Astrocyte of the spinal cord (primary cell): Measurements from ENCODE around the gene PXMP2.

Experiments used
- DNase-seq: peaks from one replicate; pipeline ENCODE4 v3.0.0; 2011; ENCODE audit warnings: low read depth, low spot score
- H3K4me3 ChIP-seq: 2 replicates; pipeline ENCODE4 v1.5.1; 2011; ENCODE audit warnings: low read depth, mild to moderate bottlenecking, low read length, moderate library complexity
- in situ Hi-C: cut with HindIII; loops from 2 replicates; pipeline ENCODE4 v1.10.0; 2017; ENCODE audit warnings: low sequenced_read_pairs
- TF ChIP-seq, protein P1 (sequence below): IDR thresholded peaks from 2 replicates; pipeline ENCODE4 v1.5.1; 2012; ENCODE audit warnings: low read depth, mild to moderate bottlenecking, low read length, inconsistent platforms

The PXMP2 gene

DNA sequence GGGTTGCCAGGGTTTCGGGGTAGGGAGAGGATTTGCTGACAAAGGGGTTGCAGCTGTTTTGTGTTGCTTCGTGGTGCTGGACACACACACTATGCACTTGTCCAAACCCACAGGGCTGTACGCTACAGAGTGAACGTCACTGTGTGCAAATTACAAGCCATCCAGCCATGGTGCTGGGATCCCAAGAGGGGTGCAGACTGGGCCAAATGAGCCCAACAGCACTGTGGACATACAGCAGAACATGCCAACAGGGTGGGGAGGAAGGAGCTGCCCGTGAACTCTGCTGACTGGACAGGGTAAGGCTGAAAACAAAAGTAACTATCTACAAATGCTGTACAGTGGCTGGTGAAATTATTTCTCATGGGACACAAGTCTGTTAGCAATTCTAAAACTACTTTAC, 25.4 kb upstream of the PXMP2 start:
- TF ChIP-seq, protein P1, sequence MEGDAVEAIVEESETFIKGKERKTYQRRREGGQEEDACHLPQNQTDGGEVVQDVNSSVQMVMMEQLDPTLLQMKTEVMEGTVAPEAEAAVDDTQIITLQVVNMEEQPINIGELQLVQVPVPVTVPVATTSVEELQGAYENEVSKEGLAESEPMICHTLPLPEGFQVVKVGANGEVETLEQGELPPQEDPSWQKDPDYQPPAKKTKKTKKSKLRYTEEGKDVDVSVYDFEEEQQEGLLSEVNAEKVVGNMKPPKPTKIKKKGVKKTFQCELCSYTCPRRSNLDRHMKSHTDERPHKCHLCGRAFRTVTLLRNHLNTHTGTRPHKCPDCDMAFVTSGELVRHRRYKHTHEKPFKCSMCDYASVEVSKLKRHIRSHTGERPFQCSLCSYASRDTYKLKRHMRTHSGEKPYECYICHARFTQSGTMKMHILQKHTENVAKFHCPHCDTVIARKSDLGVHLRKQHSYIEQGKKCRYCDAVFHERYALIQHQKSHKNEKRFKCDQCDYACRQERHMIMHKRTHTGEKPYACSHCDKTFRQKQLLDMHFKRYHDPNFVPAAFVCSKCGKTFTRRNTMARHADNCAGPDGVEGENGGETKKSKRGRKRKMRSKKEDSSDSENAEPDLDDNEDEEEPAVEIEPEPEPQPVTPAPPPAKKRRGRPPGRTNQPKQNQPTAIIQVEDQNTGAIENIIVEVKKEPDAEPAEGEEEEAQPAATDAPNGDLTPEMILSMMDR: no peak
- no peak overlapping the region for H3K4me3 ChIP-seq
- in situ Hi-C loops: no loop called here
- DNase-seq: no peak

DNA sequence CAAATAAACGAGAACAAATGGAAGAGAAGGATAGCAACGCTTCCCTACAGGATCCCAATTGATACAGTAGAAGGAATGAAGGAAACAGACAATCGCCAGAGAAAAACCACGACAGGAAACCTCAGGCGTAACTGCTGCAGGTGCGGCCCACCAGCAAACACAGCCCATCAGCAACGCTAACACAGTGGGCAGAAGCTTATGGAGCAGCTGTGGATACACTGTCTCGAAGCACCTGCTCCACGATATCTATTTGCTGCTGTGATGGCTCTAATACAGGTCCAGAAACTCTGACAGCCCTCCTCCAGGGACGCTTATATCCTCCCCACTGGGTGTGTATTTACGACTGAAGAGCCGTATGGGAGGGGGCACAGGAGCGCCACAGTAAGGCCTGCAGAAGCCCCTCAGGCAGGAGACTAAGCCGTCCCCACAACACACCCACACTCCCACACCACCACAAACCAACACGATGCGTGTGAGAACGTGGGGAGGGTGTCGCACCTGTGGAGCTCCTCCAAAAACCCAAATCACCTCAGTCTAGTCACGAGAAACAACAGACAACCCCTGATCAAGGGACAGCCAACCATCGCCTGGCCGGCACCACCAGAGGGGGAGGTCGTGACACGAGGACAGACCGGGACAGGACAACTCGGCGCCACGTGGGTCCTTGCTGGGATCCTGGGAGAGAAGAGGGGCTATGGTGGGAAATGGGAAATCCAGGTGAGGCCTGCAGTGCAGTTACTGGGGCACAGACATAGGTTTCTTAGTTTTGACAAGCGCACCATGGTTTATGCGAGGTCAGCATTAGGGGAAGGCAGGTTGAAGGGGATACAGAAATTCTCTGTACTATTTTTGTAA, 24.3 kb upstream of the PXMP2 start:
- no peak for DNase-seq
- H3K4me3 ChIP-seq: no peak overlapping the region
- TF ChIP-seq, protein P1: no peak
- in situ Hi-C loops: no loop called here

DNA sequence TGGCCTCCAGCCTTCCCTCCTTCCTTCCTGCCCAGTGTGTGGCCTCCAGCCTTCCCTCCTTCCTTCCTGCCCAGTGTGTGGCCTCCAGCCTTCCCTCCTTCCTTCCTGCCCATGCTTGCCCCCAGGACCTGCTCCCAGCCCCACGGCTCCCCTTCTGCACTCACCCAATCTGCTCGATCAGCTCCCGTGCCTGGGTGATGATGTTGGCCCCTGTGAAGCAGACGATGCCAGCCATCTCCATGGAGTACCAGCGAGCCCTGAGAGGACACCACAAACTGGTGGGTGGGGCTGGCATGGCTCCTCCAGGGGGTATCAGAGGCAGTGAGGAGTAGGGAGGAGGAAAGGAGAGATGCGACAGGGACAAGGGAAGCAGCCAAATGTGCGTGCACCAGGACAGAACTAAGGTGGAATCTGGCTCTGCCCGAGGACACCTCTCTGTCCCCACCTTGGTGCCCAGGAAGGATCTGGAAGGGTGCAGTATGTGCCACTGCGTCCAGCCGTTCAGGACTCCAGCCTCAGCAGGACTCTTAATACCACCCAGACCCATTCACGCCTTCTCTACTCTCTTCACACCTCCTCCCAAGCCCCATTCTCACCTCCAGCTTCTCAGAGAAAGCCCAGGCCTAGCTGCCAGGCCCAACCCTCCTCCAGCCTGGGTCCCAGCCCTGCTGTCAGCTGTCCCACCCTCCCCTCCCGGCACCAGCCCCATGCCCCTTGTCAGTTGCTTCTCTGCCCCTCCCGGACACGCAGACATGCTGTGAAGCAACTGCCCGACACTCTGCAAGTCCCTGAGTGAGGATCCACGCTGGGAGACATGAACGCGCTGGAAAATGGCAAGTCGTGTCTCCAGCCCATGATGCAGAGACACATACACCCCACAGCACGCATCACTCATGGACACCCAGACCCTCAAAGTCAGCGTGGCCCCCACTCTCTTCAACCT, 22.9 kb upstream of the PXMP2 start:
- TF ChIP-seq, protein P1: no peak
- in situ Hi-C loops: no loop called here
- DNase-seq: no peak
- no peak overlapping the region for H3K4me3 ChIP-seq

DNA sequence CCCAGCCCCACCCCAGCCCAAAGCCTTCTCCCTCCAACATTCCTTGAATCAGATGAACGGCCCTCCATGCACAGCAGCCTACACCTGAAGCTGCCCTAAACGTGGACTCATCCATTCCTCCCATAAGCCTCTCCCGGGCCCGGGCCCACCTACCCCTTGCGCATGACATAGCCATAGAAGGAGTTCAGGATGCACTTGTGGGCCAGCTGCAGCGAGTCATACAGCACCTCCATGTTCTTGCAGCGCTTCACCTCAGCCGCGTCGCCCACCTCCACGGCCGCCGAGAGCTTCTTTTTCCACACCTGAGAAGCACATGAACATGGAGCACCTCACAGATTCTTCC, 22.3 kb upstream of the PXMP2 start:
- TF ChIP-seq, protein P1: no peak
- in situ Hi-C loops: no loop called here
- H3K4me3 ChIP-seq: no peak overlapping the region
- no peak for DNase-seq

DNA sequence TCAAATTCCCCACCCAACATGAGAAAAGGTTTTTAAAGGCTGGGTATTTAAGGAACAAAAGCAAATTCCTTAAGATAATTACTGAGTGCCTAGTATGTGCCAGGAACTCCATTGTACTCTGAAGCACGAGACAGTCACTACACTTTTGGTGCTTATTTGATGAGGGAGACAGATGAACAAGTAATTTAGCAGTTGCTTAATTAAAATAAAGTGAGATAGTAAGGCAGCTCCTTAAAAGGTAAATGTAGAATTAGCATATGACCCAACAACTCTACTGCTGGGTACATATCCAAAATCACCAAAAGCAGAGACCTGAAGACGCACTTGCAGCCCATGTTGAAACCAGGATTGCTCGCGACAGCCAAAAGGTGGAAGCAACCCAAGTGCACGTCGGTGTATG, 21.6 kb upstream of the PXMP2 start:
- TF ChIP-seq, protein P1: no peak
- no peak overlapping the region for H3K4me3 ChIP-seq
- in situ Hi-C loops: no loop called here
- DNase-seq: no peak

DNA sequence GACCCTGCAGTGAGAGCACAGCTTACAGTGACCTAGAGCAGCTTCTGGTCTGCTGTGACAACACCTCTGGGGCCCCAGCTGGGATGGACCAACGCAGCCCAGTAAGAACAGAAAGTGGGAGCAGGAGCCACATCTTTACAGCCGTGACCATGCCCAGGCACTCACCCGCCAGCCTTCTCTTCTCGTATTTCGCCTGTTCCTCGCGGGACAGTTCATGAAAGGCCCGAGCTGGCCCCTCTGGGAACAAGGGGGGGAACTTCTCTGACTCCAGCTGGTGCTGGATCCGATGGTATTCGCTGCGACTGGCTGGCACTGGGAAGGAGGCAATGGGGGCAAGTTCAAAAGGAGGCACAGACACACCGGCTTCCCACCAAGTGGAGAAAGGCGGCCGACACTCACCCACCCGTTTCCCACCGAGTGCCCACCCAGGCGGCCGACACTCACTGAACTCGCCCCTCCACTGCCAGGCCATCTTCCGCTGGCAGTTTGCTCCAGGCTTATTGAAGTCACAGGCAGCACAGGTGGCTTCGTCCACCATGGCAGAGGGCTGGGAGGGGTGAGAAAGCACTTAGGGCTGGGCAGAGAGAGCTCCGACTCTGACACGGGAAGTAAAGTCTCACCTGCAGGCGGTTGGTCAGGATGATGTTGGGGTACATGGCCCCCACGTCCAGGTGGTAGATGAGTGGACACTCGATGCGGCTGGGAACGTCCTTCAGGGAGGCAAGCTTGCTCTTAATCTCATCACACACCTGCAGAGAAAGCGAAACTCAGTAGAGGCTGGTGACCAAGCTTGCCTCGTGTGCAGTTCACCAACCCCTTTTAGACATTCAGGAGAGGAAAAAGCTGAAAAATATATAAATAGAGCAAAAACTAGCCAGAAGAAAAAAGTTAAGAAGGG, 18.9 kb upstream of the PXMP2 start:
- in situ Hi-C loops: no loop called here
- no peak for DNase-seq
- no peak overlapping the region for H3K4me3 ChIP-seq
- TF ChIP-seq, protein P1: no peak
